ENCODE results near the gene GPR183.
"Not testable (repeated sequence)": the region's sequence is repeated elsewhere in the genome, so short reads cannot be mapped to it uniquely, and the experiment has no call there.

GPR183 gene

DNA sequence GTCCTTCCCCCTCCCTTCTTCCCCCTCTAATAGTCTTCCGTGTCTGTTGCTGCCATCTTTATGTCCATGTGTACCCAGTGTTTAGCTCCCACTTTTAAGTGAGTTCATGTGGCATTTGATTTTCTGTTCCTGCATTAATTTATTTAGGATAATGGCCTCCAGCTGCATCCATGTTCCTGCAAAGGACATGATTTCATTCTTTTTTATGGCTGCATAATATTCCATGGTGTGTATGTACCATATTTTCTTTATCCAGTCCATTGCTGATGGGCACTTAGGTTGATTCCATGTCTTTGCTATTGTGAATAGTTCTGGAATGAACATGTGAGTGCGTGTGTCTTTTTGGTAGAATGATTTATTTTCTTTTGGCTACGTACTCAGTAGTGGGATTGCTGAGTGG, 58.0 kb downstream of the GPR183 start:
- DNase-seq (ENCODE audit: low spot score), result not testable (repeated sequence)

- no peak for DNase-seq (ENCODE audit: low spot score)
Observed at GRCh38 chr13:99246100-99246499, 61.1 kb downstream of the GPR183 start.
